CD14-positive monocyte (primary cell): Measurements from ENCODE around the gene ANKRD40. TPM values are rescaled to one million over a fixed set of nuclear protein-coding genes. Genes with fewer than 3 reads are reported as not detected.

Experiments
- DNase-seq, 3 donors: peaks; one replicate each; pipeline ENCODE4 v3.0.0-alpha.2; 2011 to 2022
- H2AFZ ChIP-seq: 2 replicates; pipeline ENCODE4 v1.6.0; 2012; ENCODE audit warnings: mild to moderate bottlenecking, low read depth, low read length, inconsistent platforms; ENCODE audit not compliant: insufficient read depth, poor library complexity, severe bottlenecking
- H3K27ac ChIP-seq, 2 donors: 1 replicate in 1 of 2; 2 replicates in 1 of 2; pipeline ENCODE4 v1.5.1; 2012 to 2013; ENCODE audit warnings: low read length in 2 of 2, control low read depth in 1 of 2, inconsistent platforms in 1 of 2, low read depth in 1 of 2, mild to moderate bottlenecking in 1 of 2
- H3K27me3 ChIP-seq, 2 donors: one replicate each; pipeline versions ENCODE4 v1.6.0 to v1.6.1; 2011 to 2013; ENCODE audit warnings: low read length in 2 of 2; ENCODE audit not compliant: control insufficient read depth in 2 of 2, insufficient read depth in 2 of 2
- H3K36me3 ChIP-seq, 2 donors: replicated peaks in 1 of 2; 1 replicate in 1 of 2; 2 replicates in 1 of 2; pipeline versions ENCODE4 v1.5.1 to v1.6.1; 2012 to 2013; ENCODE audit warnings: low read length in 2 of 2, control low read depth in 1 of 2, inconsistent platforms in 1 of 2, mild to moderate bottlenecking in 1 of 2; ENCODE audit not compliant: insufficient read depth in 2 of 2, control insufficient read depth in 1 of 2
- H3K4me1 ChIP-seq, 2 donors: 1 replicate in 1 of 2; 2 replicates in 1 of 2; pipeline versions ENCODE4 v1.5.1 to v1.6.1; 2012 to 2013; ENCODE audit warnings: low read length in 2 of 2, control low read depth in 1 of 2, inconsistent platforms in 1 of 2, mild to moderate bottlenecking in 1 of 2, moderate library complexity in 1 of 2; ENCODE audit not compliant: insufficient read depth in 2 of 2, control insufficient read depth in 1 of 2
- H3K4me2 ChIP-seq: replicated peaks from 2 replicates; pipeline ENCODE3; 2012; ENCODE audit warnings: low read length, moderate library complexity, mild to moderate bottlenecking; ENCODE audit not compliant: poor library complexity, severe bottlenecking; ENCODE audit errors: extremely low read depth
- H3K4me3 ChIP-seq, 3 experiments: fragments of 200-600 bp in 1 of 3; sonication (generic) in 1 of 3; replicated peaks in 1 of 3; 1 replicate in 2 of 3; 2 replicates in 1 of 3; pipeline ENCODE4 v1.5.1; 2011 to 2013; ENCODE audit warnings: low read length in 3 of 3, mild to moderate bottlenecking in 3 of 3, control low read depth in 2 of 3, low read depth in 2 of 3, inconsistent platforms in 1 of 3, moderate library complexity in 1 of 3
- H3K79me2 ChIP-seq: 2 replicates; pipeline ENCODE4 v1.6.0; 2012; ENCODE audit warnings: mild to moderate bottlenecking, control low read depth, inconsistent platforms, low read length, moderate library complexity; ENCODE audit not compliant: insufficient read depth
- H3K9ac ChIP-seq: 2 replicates; pipeline ENCODE4 v1.6.0; 2017; ENCODE audit warnings: low read length, mild to moderate bottlenecking; ENCODE audit not compliant: insufficient read depth, poor library complexity, severe bottlenecking
- H3K9me3 ChIP-seq, 2 donors: replicated peaks in 1 of 2; 1 replicate in 1 of 2; 2 replicates in 1 of 2; pipeline versions ENCODE4 v1.5.1 to v1.6.1; 2012 to 2013; ENCODE audit warnings: low read length in 2 of 2, control low read depth in 1 of 2; ENCODE audit not compliant: control insufficient read depth in 1 of 2, insufficient read depth in 1 of 2
- H4K20me1 ChIP-seq: 2 replicates; pipeline ENCODE4 v1.6.0; 2012; ENCODE audit warnings: mild to moderate bottlenecking, low read length, control low read depth, moderate library complexity; ENCODE audit not compliant: insufficient read depth
- H3K27ac Mint-ChIP-seq, 7 donors: one replicate each; pipeline ENCODE4 v1.8.0; 2020; ENCODE audit warnings: mild to moderate bottlenecking in 7 of 7, mixed read lengths in 7 of 7, moderate library complexity in 6 of 7, inconsistent platforms in 2 of 7
- H3K27me3 Mint-ChIP-seq, 3 donors: one replicate each; pipeline ENCODE4 v1.8.0; 2021 to 2022; ENCODE audit warnings: low read depth in 3 of 3, mild to moderate bottlenecking in 3 of 3, mixed read lengths in 3 of 3, moderate library complexity in 3 of 3, inconsistent platforms in 1 of 3
- H3K36me3 Mint-ChIP-seq, 2 donors: one replicate each; pipeline ENCODE4 v1.8.0; 2020; ENCODE audit warnings: mixed read lengths in 2 of 2, inconsistent platforms in 1 of 2, mild to moderate bottlenecking in 1 of 2
- H3K4me1 Mint-ChIP-seq: one replicate; pipeline ENCODE4 v1.8.0; 2020; ENCODE audit warnings: mild to moderate bottlenecking, mixed read lengths
- H3K4me3 Mint-ChIP-seq, 2 donors: one replicate each; pipeline ENCODE4 v1.8.0; 2020; ENCODE audit warnings: mild to moderate bottlenecking in 2 of 2, mixed read lengths in 2 of 2, moderate library complexity in 1 of 2
- H3K9me3 Mint-ChIP-seq, 7 donors: one replicate each; pipeline ENCODE4 v1.8.0; 2020 to 2022; ENCODE audit warnings: mixed read lengths in 7 of 7, mild to moderate bottlenecking in 6 of 7, moderate library complexity in 6 of 7, inconsistent platforms in 2 of 7
- CTCF ChIP-seq: fragments of 200-600 bp; IDR thresholded peaks from one replicate; pipeline ENCODE4 v1.8.0; 2022; ENCODE audit warnings: antibody characterized with exemption, mild to moderate bottlenecking
- WGBS: methylation state at CpG from one replicate; pipeline ENCODE4 v1.1.5; 2013; ENCODE audit warnings: missing lambda C conversion rate; ENCODE audit not compliant: insufficient coverage; 5-methylcytosine and 5-hydroxymethylcytosine counted together
- intact Hi-C, 2 donors: fragments of 100-400 bp; cut with micrococcal nuclease; formaldehyde crosslinking; loops; one replicate each; pipeline versions ENCODE4 v1.15.0 to v1.15.1; 2023
- polyA plus RNA-seq, 3 donors: library from polyadenylated mRNA; depleted of rRNA in 1 of 3; unstranded in 2 of 3; stranded (reverse) in 1 of 3; fragments of 300-500 nt in 2 of 3; fragments of >200 nt in 1 of 3; fragmentation: Illumina TruSeq in 2 of 3; gene quantifications; 1 replicate in 2 of 3; 2 replicates in 1 of 3; pipeline ENCODE4 v1.2.3, GENCODE V29; 2012 to 2021

Gene ANKRD40
- polyA plus RNA-seq, 3 donors, result 3.4 to 21.8 (median 3.4) TPM

GRCh38 chr17:50665838-50666237, 41.9 kb downstream of the ANKRD40 start:
- WGBS, result 91% methylated on average over 5 of the region's 5 CpGs
- peaks cover 0 to 10% (median 9%) of the 10 kb centered on the region in 3 donors for H3K27me3 Mint-ChIP-seq

GRCh38 chr17:50664788-50665458, 42.8 kb downstream of the ANKRD40 start:
- Histone ChIP-seq H3K9me3 (no peaks in the 10 kb centered on the region), H3K79me2 (no peaks in the 10 kb centered on the region), H3K4me3 (no peak overlapping the region), H4K20me1 (no peaks in the 10 kb centered on the region), H3K9ac (no peak overlapping the region), H3K4me2 (no peak overlapping the region), H3K27ac (no peak overlapping the region), H3K4me1 (peaks cover 30 to 52% of the 10 kb centered on the region in 2 donors), H2AFZ (no peak overlapping the region), H3K27me3 (no peaks in the 10 kb centered on the region), H3K36me3 (no peaks in the 10 kb centered on the region)
- no peak for DNase-seq
- peaks cover 0 to 2% of the 10 kb centered on the region in 2 donors for H3K36me3 Mint-ChIP-seq
- 82% methylated on average over 8 of the region's 12 CpGs for WGBS
- peaks cover 50% of the 10 kb centered on the region for H3K4me1 Mint-ChIP-seq
- H3K27ac Mint-ChIP-seq, result peak overlapping the region in 1 of 7 donors; percentile 52
- intact Hi-C loops, result no loop called here
- H3K9me3 Mint-ChIP-seq, result no peaks in the 10 kb centered on the region
- TF ChIP-seq CTCF, result no peak
- peaks cover 0 to 10% (median 9%) of the 10 kb centered on the region in 3 donors for H3K27me3 Mint-ChIP-seq
- H3K4me3 Mint-ChIP-seq, result peak overlapping the region in 1 of 2 donors; percentile 20

More at GRCh38 chr17:50665838-50666237, 41.9 kb downstream of the ANKRD40 start:
- DNase-seq, result no peak
- Histone ChIP-seq H3K4me1 (peaks cover 20 to 44% of the 10 kb centered on the region in 2 donors), H3K4me3 (no peak overlapping the region), H3K27me3 (no peaks in the 10 kb centered on the region), H3K36me3 (no peaks in the 10 kb centered on the region), H4K20me1 (no peaks in the 10 kb centered on the region), H3K9me3 (no peaks in the 10 kb centered on the region), H2AFZ (no peak overlapping the region), H3K9ac (no peak overlapping the region), H3K27ac (no peak overlapping the region), H3K4me2 (no peak overlapping the region), H3K79me2 (no peaks in the 10 kb centered on the region)
- Mint-ChIP-seq H3K36me3 (peaks cover 0 to 2% of the 10 kb centered on the region in 2 donors), H3K27ac (peak overlapping the region in 2 of 7 donors; percentile 43 to 53), H3K9me3 (no peaks in the 10 kb centered on the region), H3K4me1 (peaks cover 42% of the 10 kb centered on the region), H3K4me3 (peak overlapping the region in 1 of 2 donors; percentile 16)
- intact Hi-C loops, result no loop called here
- TF ChIP-seq CTCF, result no peak
